HCT116 (cell line): ENCODE data around the gene HOXC6. TPM values are rescaled to one million over a fixed set of nuclear protein-coding genes. Genes with fewer than 3 reads are reported as not detected.

Source experiments
- ATAC-seq: fragments of 200-7000 bp; cut with Tn5 transposase; 2 replicates; pipeline ENCODE4 v1.9.1; 2020; ENCODE audit warnings: mild to moderate bottlenecking, moderate library complexity
- BruUV-seq: library from RNA; stranded (reverse); fragments of 400-500 nt; replicated peaks from 2 replicates; lab custom pipeline; 2021; lab: Mats Ljungman, UMichigan
- CTCF ChIA-PET: fragments of 300-600 bp; sonication (Branson Sonifier 250); formaldehyde crosslinking; loops from one replicate; lab custom pipeline; 2021; ENCODE audit warnings: antibody characterized with exemption; lab: Charles Lee
- POLR2A ChIA-PET: fragments of 300-600, 350-600 bp; sonication (Branson Sonifier 250); formaldehyde crosslinking; loops from one replicate; lab custom pipeline; 2021; ENCODE audit warnings: antibody characterized with exemption; lab: Charles Lee
- RAD21 ChIA-PET, 2 experiments: fragments of 300-600 bp; sonication (Branson Sonifier 250); formaldehyde crosslinking; loops; one replicate each; lab custom pipeline; 2023; ENCODE audit warnings: low total read pairs in 2 of 2; ENCODE audit not compliant: uncharacterized antibody in 2 of 2, unreplicated experiment in 2 of 2, low non-redundant PET in 1 of 2; lab: Charles Lee
- DNase-seq: peaks from one replicate; pipeline ENCODE4 v3.0.0-alpha.2; 2010; ENCODE audit warnings: low read depth, low spot score
- H2AFZ ChIP-seq: fragments of 200-600 bp; shearing (Covaris generic), sonication (generic); 2 replicates; pipeline ENCODE4 v1.6.1; 2017; ENCODE audit warnings: low read depth, mixed run types, mixed read lengths, antibody characterized with exemption, low read length; ENCODE audit not compliant: poor library complexity, severe bottlenecking
- H3K27ac ChIP-seq: 2 replicates; pipeline ENCODE4 v1.5.1; 2012; ENCODE audit warnings: low read depth, low read length
- H3K27me3 ChIP-seq: fragments of 200-600 bp; sonication (generic); 2 replicates; pipeline ENCODE4 v1.6.1; 2016; ENCODE audit warnings: mixed run types, low read length, mixed read lengths; ENCODE audit not compliant: insufficient read depth
- H3K36me3 ChIP-seq, 2 experiments: fragments of 200-500 bp in 1 of 2; fragments of 200-600 bp in 1 of 2; sonication (Bioruptor generic) in 1 of 2; sonication (generic) in 1 of 2; 2 replicates each; pipeline versions ENCODE4 v1.5.1 to v1.6.1; 2014 to 2016; ENCODE audit warnings: low read length in 2 of 2, inconsistent platforms in 1 of 2, mixed read lengths in 1 of 2, mixed run types in 1 of 2; ENCODE audit not compliant: insufficient read depth in 2 of 2, control insufficient read depth in 1 of 2
- H3K4me1 ChIP-seq, 2 experiments: fragments of 200-600 bp in 1 of 2; sonication (generic) in 1 of 2; 2 replicates each; pipeline versions ENCODE4 v1.5.1 to v1.6.1; 2012 to 2017; ENCODE audit warnings: low read length in 2 of 2, inconsistent platforms in 1 of 2, mild to moderate bottlenecking in 1 of 2, mixed read lengths in 1 of 2, mixed run types in 1 of 2, moderate library complexity in 1 of 2; ENCODE audit not compliant: insufficient read depth in 2 of 2, control insufficient read depth in 1 of 2
- H3K4me2 ChIP-seq: fragments of 200-600 bp; sonication (generic); 2 replicates; pipeline ENCODE4 v1.6.1; 2017; ENCODE audit warnings: mixed run types, low read length, mixed read lengths
- H3K4me3 ChIP-seq, 2 experiments: fragments of 200-600 bp in 1 of 2; sonication (generic) in 1 of 2; replicated peaks in 1 of 2; 2 replicates each; pipeline ENCODE4 v1.5.1; 2011 to 2016; ENCODE audit warnings: low read length in 2 of 2, control low read depth in 1 of 2, low read depth in 1 of 2, mild to moderate bottlenecking in 1 of 2, mixed read lengths in 1 of 2, mixed run types in 1 of 2
- H3K79me2 ChIP-seq: fragments of 200-600 bp; sonication (generic); 2 replicates; pipeline ENCODE4 v1.6.1; 2017; ENCODE audit warnings: mild to moderate bottlenecking, mixed run types, low read length, moderate library complexity, mixed read lengths; ENCODE audit not compliant: insufficient read depth
- H3K9ac ChIP-seq: fragments of 200-600 bp; sonication (generic); 2 replicates; pipeline ENCODE4 v1.6.1; 2016; ENCODE audit warnings: low read length, mixed read lengths
- H3K9me2 ChIP-seq: fragments of 200-600 bp; sonication (generic), shearing (Covaris generic); 2 replicates; pipeline ENCODE4 v1.6.1; 2017; ENCODE audit warnings: mixed run types, mild to moderate bottlenecking, moderate library complexity; ENCODE audit not compliant: insufficient read depth
- H3K9me3 ChIP-seq, 2 experiments: fragments of 200-500 bp in 1 of 2; fragments of 200-600 bp in 1 of 2; sonication (Bioruptor generic) in 1 of 2; sonication (generic) in 1 of 2; 2 replicates each; pipeline ENCODE4 v1.6.1; 2014 to 2017; ENCODE audit warnings: low read length in 2 of 2, mixed read lengths in 2 of 2, inconsistent platforms in 1 of 2, low read depth in 1 of 2, mild to moderate bottlenecking in 1 of 2, mixed run types in 1 of 2, moderate library complexity in 1 of 2; ENCODE audit not compliant: control insufficient read depth in 1 of 2, insufficient read depth in 1 of 2
- H4K20me1 ChIP-seq: fragments of 200-600 bp; sonication (generic), shearing (Covaris generic); 2 replicates; pipeline ENCODE4 v1.6.1; 2017; ENCODE audit warnings: mixed run types, mild to moderate bottlenecking, moderate library complexity; ENCODE audit not compliant: insufficient read depth
- CBX3 ChIP-seq: IDR thresholded peaks from 2 replicates; pipeline ENCODE4 v1.6.1; 2012; ENCODE audit warnings: low read depth
- CTCF ChIP-seq, 3 experiments: fragments of 200-600 bp in 1 of 3; sonication (generic) in 1 of 3; IDR thresholded peaks in 2 of 3; conservative IDR thresholded peaks in 1 of 3; 2 replicates each; pipeline ENCODE4 v1.5.1; 2012 to 2017; ENCODE audit warnings: low read depth in 2 of 3, low read length in 2 of 3, antibody characterized with exemption in 1 of 3, borderline replicate concordance in 1 of 3, control low read depth in 1 of 3, mild to moderate bottlenecking in 1 of 3, mixed read lengths in 1 of 3, mixed run types in 1 of 3, moderate library complexity in 1 of 3; ENCODE audit not compliant: insufficient read depth in 1 of 3
- EGR1 ChIP-seq: IDR thresholded peaks from 2 replicates; pipeline ENCODE4 v1.6.1; 2012; ENCODE audit warnings: low read depth
- EZH2 ChIP-seq: fragments of 200-600 bp; sonication (generic); IDR thresholded peaks from 2 replicates; pipeline ENCODE4 v1.6.1; 2017; ENCODE audit warnings: antibody characterized with exemption, mixed run types
- EZH2phosphoT487 ChIP-seq: fragments of 200-600 bp; IDR thresholded peaks from 2 replicates; pipeline ENCODE4 v1.6.1; 2018; ENCODE audit warnings: antibody characterized with exemption, borderline replicate concordance
- FOSL1 ChIP-seq: IDR thresholded peaks from 2 replicates; pipeline ENCODE4 v1.6.1; 2012; ENCODE audit warnings: low read depth
- POLR2A ChIP-seq: IDR thresholded peaks from 2 replicates; pipeline ENCODE4 v1.7.0; 2011; ENCODE audit warnings: borderline replicate concordance; ENCODE audit not compliant: insufficient read depth, insufficient read length; ENCODE audit errors: extremely low read depth
- SIN3A ChIP-seq: IDR thresholded peaks from 2 replicates; pipeline ENCODE4 v1.6.1; 2012; ENCODE audit warnings: low read depth
- SP1 ChIP-seq: IDR thresholded peaks from 2 replicates; pipeline ENCODE4 v1.6.1; 2012; ENCODE audit warnings: low read depth
- ZFX ChIP-seq: fragments of 450-650 bp; IDR thresholded peaks from 2 replicates; pipeline ENCODE4 v1.6.1; 2017
- intact Hi-C: fragments of 100-400 bp; cut with micrococcal nuclease; formaldehyde crosslinking; loops from 2 replicates; pipeline ENCODE4 v1.10.0; 2022
- total RNA-seq: library from RNA; stranded (reverse); gene quantifications from one replicate; pipeline ENCODE4 v1.2.1, GENCODE V29; 2021; ENCODE audit not compliant: unreplicated experiment
- TF ChIP-seq, protein P1 (sequence below): IDR thresholded peaks from 2 replicates; pipeline ENCODE4 v1.6.1; 2012

The HOXC6 gene
- total RNA-seq, 1 experiment from 2014 or later = 3.1 TPM

- Histone ChIP-seq H3K9me3 (no peaks in the 10 kb centered on the region), H3K9me2 (no peaks in the 10 kb centered on the region), H4K20me1 (no peaks in the 10 kb centered on the region), H3K4me1 (no peaks in the 10 kb centered on the region), H2AFZ (no peak overlapping the region), H3K9ac (no peak overlapping the region), H3K27ac (no peak overlapping the region), H3K27me3 (no peaks in the 10 kb centered on the region), H3K36me3 (no peaks in the 10 kb centered on the region), H3K4me2 (no peak overlapping the region), H3K79me2 (no peaks in the 10 kb centered on the region), H3K4me3 (no peak overlapping the region)
- DNase-seq (no peak), ATAC-seq (no peak)
- BruUV-seq = no TSS peak
- TF ChIP-seq POLR2A (no peak), CTCF (IDR thresholded peaks at IDR 0.05 in 2 of 3, conservative IDR thresholded peaks at IDR 0.05 in 1 of 3; ENCODE audit: borderline replicate concordance in 1 of 3, insufficient read depth in 1 of 3, low read depth in 2 of 3, low read length in 2 of 3) (no peak), ZFX (no peak), SP1 (no peak), EZH2 (no peak), CBX3 (no peak), SIN3A (no peak), FOSL1 (no peak), EGR1 (no peak), EZH2phosphoT487 (no peak)
- TF ChIP-seq, protein P1, sequence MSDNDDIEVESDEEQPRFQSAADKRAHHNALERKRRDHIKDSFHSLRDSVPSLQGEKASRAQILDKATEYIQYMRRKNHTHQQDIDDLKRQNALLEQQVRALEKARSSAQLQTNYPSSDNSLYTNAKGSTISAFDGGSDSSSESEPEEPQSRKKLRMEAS = no peak
- CTCF ChIA-PET = no interaction called here
- intact Hi-C loops = no loop called here
- RAD21 ChIA-PET = no interaction called here
- POLR2A ChIA-PET = no interaction called here
These were observed 19.7 kb downstream of the HOXC6 start for GRCh38 chr12:54047964-54048303.
